ENCODE results near the gene TEKT5.

- TF ChIP-seq, protein P1, sequence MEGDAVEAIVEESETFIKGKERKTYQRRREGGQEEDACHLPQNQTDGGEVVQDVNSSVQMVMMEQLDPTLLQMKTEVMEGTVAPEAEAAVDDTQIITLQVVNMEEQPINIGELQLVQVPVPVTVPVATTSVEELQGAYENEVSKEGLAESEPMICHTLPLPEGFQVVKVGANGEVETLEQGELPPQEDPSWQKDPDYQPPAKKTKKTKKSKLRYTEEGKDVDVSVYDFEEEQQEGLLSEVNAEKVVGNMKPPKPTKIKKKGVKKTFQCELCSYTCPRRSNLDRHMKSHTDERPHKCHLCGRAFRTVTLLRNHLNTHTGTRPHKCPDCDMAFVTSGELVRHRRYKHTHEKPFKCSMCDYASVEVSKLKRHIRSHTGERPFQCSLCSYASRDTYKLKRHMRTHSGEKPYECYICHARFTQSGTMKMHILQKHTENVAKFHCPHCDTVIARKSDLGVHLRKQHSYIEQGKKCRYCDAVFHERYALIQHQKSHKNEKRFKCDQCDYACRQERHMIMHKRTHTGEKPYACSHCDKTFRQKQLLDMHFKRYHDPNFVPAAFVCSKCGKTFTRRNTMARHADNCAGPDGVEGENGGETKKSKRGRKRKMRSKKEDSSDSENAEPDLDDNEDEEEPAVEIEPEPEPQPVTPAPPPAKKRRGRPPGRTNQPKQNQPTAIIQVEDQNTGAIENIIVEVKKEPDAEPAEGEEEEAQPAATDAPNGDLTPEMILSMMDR (IDR thresholded peaks at IDR 0.05): no peak
- TF ChIP-seq POLR2AphosphoS5 (IDR thresholded peaks at IDR 0.05; ENCODE audit: low read depth, low read length): no peak
- TF ChIP-seq, protein P2, sequence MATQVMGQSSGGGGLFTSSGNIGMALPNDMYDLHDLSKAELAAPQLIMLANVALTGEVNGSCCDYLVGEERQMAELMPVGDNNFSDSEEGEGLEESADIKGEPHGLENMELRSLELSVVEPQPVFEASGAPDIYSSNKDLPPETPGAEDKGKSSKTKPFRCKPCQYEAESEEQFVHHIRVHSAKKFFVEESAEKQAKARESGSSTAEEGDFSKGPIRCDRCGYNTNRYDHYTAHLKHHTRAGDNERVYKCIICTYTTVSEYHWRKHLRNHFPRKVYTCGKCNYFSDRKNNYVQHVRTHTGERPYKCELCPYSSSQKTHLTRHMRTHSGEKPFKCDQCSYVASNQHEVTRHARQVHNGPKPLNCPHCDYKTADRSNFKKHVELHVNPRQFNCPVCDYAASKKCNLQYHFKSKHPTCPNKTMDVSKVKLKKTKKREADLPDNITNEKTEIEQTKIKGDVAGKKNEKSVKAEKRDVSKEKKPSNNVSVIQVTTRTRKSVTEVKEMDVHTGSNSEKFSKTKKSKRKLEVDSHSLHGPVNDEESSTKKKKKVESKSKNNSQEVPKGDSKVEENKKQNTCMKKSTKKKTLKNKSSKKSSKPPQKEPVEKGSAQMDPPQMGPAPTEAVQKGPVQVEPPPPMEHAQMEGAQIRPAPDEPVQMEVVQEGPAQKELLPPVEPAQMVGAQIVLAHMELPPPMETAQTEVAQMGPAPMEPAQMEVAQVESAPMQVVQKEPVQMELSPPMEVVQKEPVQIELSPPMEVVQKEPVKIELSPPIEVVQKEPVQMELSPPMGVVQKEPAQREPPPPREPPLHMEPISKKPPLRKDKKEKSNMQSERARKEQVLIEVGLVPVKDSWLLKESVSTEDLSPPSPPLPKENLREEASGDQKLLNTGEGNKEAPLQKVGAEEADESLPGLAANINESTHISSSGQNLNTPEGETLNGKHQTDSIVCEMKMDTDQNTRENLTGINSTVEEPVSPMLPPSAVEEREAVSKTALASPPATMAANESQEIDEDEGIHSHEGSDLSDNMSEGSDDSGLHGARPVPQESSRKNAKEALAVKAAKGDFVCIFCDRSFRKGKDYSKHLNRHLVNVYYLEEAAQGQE (IDR thresholded peaks at IDR 0.05; ENCODE audit: insufficient read depth in 1 of 2, low read depth in 2 of 2, low read length in 1 of 2): no peak
Observed at GRCh38 chr16:10599626-10600025, 95.1 kb downstream of the TEKT5 start.
